Loucy (cell line): ENCODE data around the gene PPM1G.

Experiments
- CTCF ChIP-seq: fragments of 200-600 bp; sonication (generic); conservative IDR thresholded peaks from 2 replicates; pipeline ENCODE4 v1.5.1; 2014; ENCODE audit warnings: mild to moderate bottlenecking, antibody characterized with exemption, low read length
- EZH2phosphoT487 ChIP-seq: fragments of 200-600 bp; IDR thresholded peaks from 2 replicates; pipeline ENCODE4 v1.6.1; 2018; ENCODE audit warnings: antibody characterized with exemption, mild to moderate bottlenecking, moderate library complexity, borderline replicate concordance

GRCh38 chr2:27427863-27428212 lies 18.4 kb upstream of the PPM1G start:
- no peak for TF ChIP-seq CTCF
- no peak for TF ChIP-seq EZH2phosphoT487
